GM12878 (cell line): ENCODE results near the gene NSUN2. TPM values are rescaled to one million over a fixed set of nuclear protein-coding genes. Genes with fewer than 3 reads are reported as not detected.

Experiments used
- ATAC-seq: fragments of 200-7000 bp; cut with Tn5 transposase; 3 replicates; pipeline ENCODE4 v1.9.1; 2020; ENCODE audit warnings: mild to moderate bottlenecking, moderate library complexity
- BruUV-seq: library from RNA; stranded (reverse); fragments of 400-500 nt; replicated peaks from 2 replicates; lab custom pipeline; 2021; lab: Mats Ljungman, UMichigan
- CTCF ChIA-PET: fragments of 300-600 bp; sonication (Branson Sonifier 250); formaldehyde crosslinking; extraction: SDS; loops from one replicate; lab custom pipeline; 2021; ENCODE audit warnings: inconsistent platforms; lab: Yijun Ruan, JAX
- POLR2A ChIA-PET: fragments of 350-600 bp; formaldehyde crosslinking; extraction: SDS; loops from one replicate; lab custom pipeline; 2021; ENCODE audit warnings: inconsistent platforms; lab: Charles Lee
- RAD21 ChIA-PET: fragments of 300-600 bp; sonication (Branson Sonifier 250); formaldehyde crosslinking; loops from one replicate; lab custom pipeline; 2023; ENCODE audit warnings: antibody characterized with exemption; ENCODE audit not compliant: unreplicated experiment; lab: Charles Lee
- SMC1A ChIA-PET: fragments of 300-600 bp; sonication (Branson Sonifier 250); formaldehyde crosslinking; loops from one replicate; lab custom pipeline; 2023; ENCODE audit not compliant: unreplicated experiment, uncharacterized antibody; lab: Charles Lee
- DNase-seq: peaks from one replicate; pipeline ENCODE4 v3.0.0-alpha.2; 2011; ENCODE audit warnings: low read depth, low spot score
- FAIRE-seq: peaks from 3 replicates; lab custom pipeline; 2011; peaks lifted over from hg19 to GRCh38; lab: Jason Lieb, UNC
- H2AFZ ChIP-seq: 2 replicates; pipeline ENCODE4 v1.6.0; 2011; ENCODE audit warnings: low read depth, low read length, control low read depth; ENCODE audit not compliant: control insufficient read depth
- H3K27ac ChIP-seq: 2 replicates; pipeline ENCODE4 v1.5.1; 2011; ENCODE audit warnings: control low read depth; ENCODE audit not compliant: control insufficient read depth, insufficient read depth
- H3K27me3 ChIP-seq, 2 experiments: replicated peaks in 1 of 2; 2 replicates each; pipeline versions ENCODE4 v1.6.0 to v1.6.1; 2011; ENCODE audit warnings: low read length in 1 of 2; ENCODE audit not compliant: control insufficient read depth in 2 of 2, insufficient read depth in 2 of 2
- H3K36me3 ChIP-seq, 2 experiments: 2 replicates each; pipeline ENCODE4 v1.5.1; 2011; ENCODE audit warnings: low read length in 1 of 2; ENCODE audit not compliant: control insufficient read depth in 2 of 2, insufficient read depth in 2 of 2
- H3K4me1 ChIP-seq: 2 replicates; pipeline ENCODE4 v1.6.1; 2011; ENCODE audit warnings: mild to moderate bottlenecking, low read length, moderate library complexity, mixed read lengths; ENCODE audit not compliant: control insufficient read depth, insufficient read depth
- H3K4me2 ChIP-seq: 2 replicates; pipeline ENCODE4 v1.6.0; 2011; ENCODE audit warnings: control low read depth; ENCODE audit not compliant: control insufficient read depth, insufficient read depth
- H3K4me3 ChIP-seq: fragments of 200-600 bp; sonication (generic); 2 replicates; pipeline ENCODE4 v1.5.1; 2016
- H3K79me2 ChIP-seq: 2 replicates; pipeline ENCODE4 v1.6.0; 2011; ENCODE audit warnings: low read length; ENCODE audit not compliant: control insufficient read depth, insufficient read depth
- H3K9ac ChIP-seq: 2 replicates; pipeline ENCODE4 v1.8.0; 2011; ENCODE audit warnings: low read length, control low read depth, mixed read lengths; ENCODE audit not compliant: control insufficient read depth, insufficient read depth
- H3K9me3 ChIP-seq: replicated peaks from 3 replicates; pipeline ENCODE4 v1.5.1; 2011; ENCODE audit warnings: mild to moderate bottlenecking, low read length; ENCODE audit not compliant: control insufficient read depth, insufficient read depth
- H4K20me1 ChIP-seq: 2 replicates; pipeline ENCODE4 v1.6.0; 2011; ENCODE audit not compliant: control insufficient read depth, insufficient read depth
- BMI1 ChIP-seq: fragments of 450-650 bp; IDR thresholded peaks from 2 replicates; pipeline ENCODE4 v1.6.1; 2016; ENCODE audit warnings: mild to moderate bottlenecking, moderate library complexity, borderline replicate concordance
- BRCA1 ChIP-seq: IDR thresholded peaks from 2 replicates; pipeline ENCODE4 v1.6.1; 2011; ENCODE audit warnings: low read depth, low read length, improper control_type of control experiment
- CBFB ChIP-seq: IDR thresholded peaks from 2 replicates; pipeline ENCODE4 v1.6.1; 2016; ENCODE audit warnings: antibody characterized with exemption, low read depth
- CEBPB ChIP-seq, 2 experiments: fragments of 150-350 bp in 1 of 2; IDR thresholded peaks; 2 replicates each; pipeline ENCODE4 v1.6.1; 2012 to 2014; ENCODE audit warnings: low read depth in 2 of 2, low read length in 2 of 2, borderline replicate concordance in 1 of 2, inconsistent platforms in 1 of 2
- EP300 ChIP-seq, 2 experiments: fragments of 150-350 bp in 1 of 2; IDR thresholded peaks; 2 replicates each; pipeline ENCODE4 v1.6.1; 2011 to 2012; ENCODE audit warnings: low read depth in 2 of 2, low read length in 2 of 2, borderline replicate concordance in 1 of 2, improper control_type of control experiment in 1 of 2, inconsistent platforms in 1 of 2; ENCODE audit not compliant: control insufficient read depth in 1 of 2
- HDAC6 ChIP-seq: fragments of 200-600 bp; sonication (generic); IDR thresholded peaks from one replicate; pipeline ENCODE4 v1.8.0; 2017; ENCODE audit warnings: antibody characterized with exemption; ENCODE audit not compliant: unreplicated experiment
- IKZF1 ChIP-seq: fragments of 450-650 bp; conservative IDR thresholded peaks from 2 replicates; pipeline ENCODE4 v1.6.1; 2017; ENCODE audit warnings: antibody characterized with exemption, mild to moderate bottlenecking
- KDM1A ChIP-seq: fragments of 200-600 bp; sonication (generic); IDR thresholded peaks from 2 replicates; pipeline ENCODE4 v1.6.1; 2016; ENCODE audit warnings: borderline replicate concordance
- KLF5 ChIP-seq: fragments of 450-650 bp; IDR thresholded peaks from 2 replicates; pipeline ENCODE4 v1.6.1; 2014; ENCODE audit warnings: mild to moderate bottlenecking; ENCODE audit not compliant: partially characterized antibody
- NBN ChIP-seq: fragments of 450-650 bp; IDR thresholded peaks from 2 replicates; pipeline ENCODE4 v1.6.1; 2016
- NR2F1 ChIP-seq: fragments of 450-650 bp; conservative IDR thresholded peaks from 2 replicates; pipeline ENCODE4 v1.6.1; 2017; ENCODE audit warnings: mild to moderate bottlenecking
- NRF1 ChIP-seq: conservative IDR thresholded peaks from 2 replicates; pipeline ENCODE4 v1.6.1; 2011; ENCODE audit warnings: mild to moderate bottlenecking, low read depth, low read length, improper control_type of control experiment
- RB1 ChIP-seq: fragments of 450-650 bp; formaldehyde crosslinking; IDR thresholded peaks from 2 replicates; pipeline ENCODE4 v1.6.1; 2017; ENCODE audit warnings: mild to moderate bottlenecking, borderline replicate concordance
- SP1 ChIP-seq: IDR thresholded peaks from one replicate; pipeline ENCODE4 v1.6.1; 2011; ENCODE audit warnings: low read depth, low read length
- WGBS: methylation state at CpG from one replicate; pipeline ENCODE4 v1.1.6; 2016; ENCODE audit warnings: low lambda C conversion rate; ENCODE audit not compliant: insufficient replicate concordance, insufficient coverage; ENCODE audit errors: missing lambda C conversion rate; 5-methylcytosine and 5-hydroxymethylcytosine counted together
- in situ Hi-C: fragments of 300-500 bp; cut with MboI; formaldehyde crosslinking; loops from 9 replicates; pipeline ENCODE4 v1.14.3; 2018; ENCODE audit warnings: mixed read lengths
- intact Hi-C: fragments of 100-400 bp; cut with micrococcal nuclease; formaldehyde crosslinking; loops from one replicate; pipeline ENCODE4 v1.14.2; 2022; ENCODE audit not compliant: unreplicated experiment
- polyA plus RNA-seq, 11 experiments: library from polyadenylated mRNA; depleted of rRNA in 4 of 11; unstranded in 6 of 11; stranded (reverse) in 5 of 11; fragments of >200 nt; fragmentation: Nextera tagmentation in 4 of 11; fragmentation: Illumina TruSeq in 1 of 11; extraction: Ambion mirVana in 4 of 11; extraction: Trizol in 1 of 11; gene quantifications; 1 replicate in 1 of 11; 2 replicates in 10 of 11; pipeline versions ENCODE4 v1.2.1 to v1.2.3, GENCODE V29; 2011 to 2016; ENCODE audit warnings: inconsistent platforms in 2 of 11, missing spikeins in 2 of 11, low read depth in 1 of 11
- total RNA-seq, 4 experiments: library from RNA; depleted of rRNA in 3 of 4; stranded (reverse); fragments of >200 nt in 3 of 4; fragmentation: Illumina TruSeq in 1 of 4; extraction: Trizol in 1 of 4; gene quantifications; 2 replicates each; pipeline versions ENCODE4 v1.2.1 to v1.2.3, GENCODE V29; 2013 to 2021
- TF ChIP-seq, protein P1 (sequence below): fragments of 450-650 bp; IDR thresholded peaks from 2 replicates; pipeline ENCODE4 v1.6.1; 2018; ENCODE audit warnings: borderline replicate concordance, mild to moderate bottlenecking; ENCODE audit not compliant: partially characterized antibody
- TF ChIP-seq, protein P2 (sequence below): fragments of 450-650 bp; IDR thresholded peaks from 2 replicates; pipeline ENCODE4 v1.6.1; 2017; ENCODE audit warnings: borderline replicate concordance

The NSUN2 gene
- total and polyA plus RNA-seq, 10 of the 15 experiments (the other 5 are each of a cell fraction or from before 2014, with no cell fraction given): 8.0 to 112 (median 91.1) TPM

DNA sequence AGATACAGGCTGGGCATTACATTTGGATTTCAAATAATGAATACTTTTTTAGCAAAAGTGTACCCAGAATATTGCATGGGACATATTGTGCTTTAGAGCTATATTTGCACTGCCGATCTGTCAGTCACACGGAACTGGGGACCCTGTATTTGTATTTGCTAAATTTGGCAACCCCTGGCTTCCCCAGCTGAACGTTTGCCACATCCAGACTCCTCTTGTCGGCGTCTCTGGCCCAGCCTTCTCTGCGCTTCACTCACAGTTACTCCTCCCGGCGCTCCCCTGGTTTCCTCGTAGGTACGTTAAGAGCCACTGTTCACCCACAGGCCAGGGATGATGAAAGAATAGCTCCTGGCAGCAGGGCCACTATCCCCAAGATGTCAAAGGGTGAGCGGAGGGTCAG lies 58.7 kb downstream of the NSUN2 start:
- Histone ChIP-seq H3K4me2 (no peak overlapping the region), H2AFZ (no peak overlapping the region), H4K20me1 (no peaks in the 10 kb centered on the region), H3K9me3 (no peaks in the 10 kb centered on the region; the same call in 2 of the 3 replicates), H3K9ac (no peak overlapping the region), H3K4me3 (no peak overlapping the region), H3K79me2 (no peaks in the 10 kb centered on the region), H3K27ac (no peak overlapping the region), H3K27me3 (0 out of 4 replicates have a peak, but pooled peaks cover 0 to 1% of the 10 kb centered on the region in 2 experiments), H3K36me3 (no peaks in the 10 kb centered on the region), H3K4me1 (no peaks in the 10 kb centered on the region)
- in situ Hi-C loops (no loop called here), intact Hi-C loops (loop anchor here (10.0 kb wide), 2 partner anchors 199 to 689 kb away; partner anchors contain the start of gene MED10)
- ChIA-PET CTCF (interaction anchor here (0.6 to 2.0 kb wide), 6 partner anchors 85 to 1077 kb away, joined by 3 to 9 read pairs (median 5); no protein-coding TSS in a partner anchor), POLR2A (no interaction called here), SMC1A (interaction anchor here (1.0 to 2.8 kb wide), 2 partner anchors 9 to 1077 kb away, joined by 3 to 7 read pairs; no protein-coding TSS in a partner anchor), RAD21 (interaction anchor here (1.0 to 1.2 kb wide), 2 partner anchors 197 to 407 kb away, joined by 3 to 4 read pairs; no protein-coding TSS in a partner anchor)
- DNase-seq (no peak), ATAC-seq (no peak), FAIRE-seq (no peak)
- 59% methylated on average over 11 of the region's 11 CpGs for whole genome bisulfite sequencing
- BruUV-seq: no TSS peak
- TF ChIP-seq HDAC6 (no peak), EP300 (IDR thresholded peaks at IDR 0.05; ENCODE audit: borderline replicate concordance in 1 of 2, control insufficient read depth in 1 of 2, low read depth in 2 of 2, low read length in 2 of 2) (no peak), CBFB (no peak), SP1 (no peak), KLF5 (no peak), BMI1 (no peak), RB1 (no peak), IKZF1 (no peak), NR2F1 (no peak), CEBPB (IDR thresholded peaks at IDR 0.05; ENCODE audit: borderline replicate concordance in 1 of 2, low read depth in 2 of 2, low read length in 2 of 2) (no peak), NRF1 (no peak), NBN (no peak), BRCA1 (no peak), KDM1A (no peak)
- TF ChIP-seq, protein P1, sequence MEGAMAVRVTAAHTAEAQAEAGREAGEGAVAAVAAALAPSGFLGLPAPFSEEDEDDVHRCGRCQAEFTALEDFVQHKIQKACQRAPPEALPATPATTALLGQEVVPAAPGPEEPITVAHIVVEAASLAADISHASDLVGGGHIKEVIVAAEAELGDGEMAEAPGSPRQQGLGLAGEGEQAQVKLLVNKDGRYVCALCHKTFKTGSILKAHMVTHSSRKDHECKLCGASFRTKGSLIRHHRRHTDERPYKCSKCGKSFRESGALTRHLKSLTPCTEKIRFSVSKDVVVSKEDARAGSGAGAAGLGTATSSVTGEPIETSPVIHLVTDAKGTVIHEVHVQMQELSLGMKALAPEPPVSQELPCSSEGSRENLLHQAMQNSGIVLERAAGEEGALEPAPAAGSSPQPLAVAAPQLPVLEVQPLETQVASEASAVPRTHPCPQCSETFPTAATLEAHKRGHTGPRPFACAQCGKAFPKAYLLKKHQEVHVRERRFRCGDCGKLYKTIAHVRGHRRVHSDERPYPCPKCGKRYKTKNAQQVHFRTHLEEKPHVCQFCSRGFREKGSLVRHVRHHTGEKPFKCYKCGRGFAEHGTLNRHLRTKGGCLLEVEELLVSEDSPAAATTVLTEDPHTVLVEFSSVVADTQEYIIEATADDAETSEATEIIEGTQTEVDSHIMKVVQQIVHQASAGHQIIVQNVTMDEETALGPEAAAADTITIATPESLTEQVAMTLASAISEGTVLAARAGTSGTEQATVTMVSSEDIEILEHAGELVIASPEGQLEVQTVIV: no peak
- TF ChIP-seq, protein P2, sequence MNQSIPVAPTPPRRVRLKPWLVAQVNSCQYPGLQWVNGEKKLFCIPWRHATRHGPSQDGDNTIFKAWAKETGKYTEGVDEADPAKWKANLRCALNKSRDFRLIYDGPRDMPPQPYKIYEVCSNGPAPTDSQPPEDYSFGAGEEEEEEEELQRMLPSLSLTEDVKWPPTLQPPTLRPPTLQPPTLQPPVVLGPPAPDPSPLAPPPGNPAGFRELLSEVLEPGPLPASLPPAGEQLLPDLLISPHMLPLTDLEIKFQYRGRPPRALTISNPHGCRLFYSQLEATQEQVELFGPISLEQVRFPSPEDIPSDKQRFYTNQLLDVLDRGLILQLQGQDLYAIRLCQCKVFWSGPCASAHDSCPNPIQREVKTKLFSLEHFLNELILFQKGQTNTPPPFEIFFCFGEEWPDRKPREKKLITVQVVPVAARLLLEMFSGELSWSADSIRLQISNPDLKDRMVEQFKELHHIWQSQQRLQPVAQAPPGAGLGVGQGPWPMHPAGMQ: no peak
